WTC11 (cell line): ENCODE measurements around the gene HRH3.

Experiments
- CTCF ChIP-seq: fragments of 200-600 bp; IDR thresholded peaks from 2 replicates; pipeline ENCODE4 v1.8.0; 2022; ENCODE audit warnings: antibody characterized with exemption
- E2F5 ChIP-seq: sonication (generic); formaldehyde crosslinking; IDR thresholded peaks from 2 replicates; pipeline ENCODE4 v1.8.1; 2022; ENCODE audit warnings: mild to moderate bottlenecking, moderate library complexity, missing genetic modification reagents
- FOXP4 ChIP-seq: sonication (generic); formaldehyde crosslinking; IDR thresholded peaks from 2 replicates; pipeline ENCODE4 v1.8.0; 2022; ENCODE audit warnings: mild to moderate bottlenecking, missing genetic modification reagents
- GABPB1 ChIP-seq: sonication (generic); formaldehyde crosslinking; IDR thresholded peaks from 2 replicates; pipeline ENCODE4 v1.8.1; 2023; ENCODE audit warnings: mild to moderate bottlenecking, missing genetic modification reagents
- STAT6 ChIP-seq: sonication (generic); formaldehyde crosslinking; conservative IDR thresholded peaks from 2 replicates; pipeline ENCODE4 v1.8.1; 2023; ENCODE audit warnings: mild to moderate bottlenecking, low read depth, missing genetic modification reagents, moderate library complexity
- ZNF219 ChIP-seq: sonication (generic); formaldehyde crosslinking; IDR thresholded peaks from 2 replicates; pipeline ENCODE4 v1.8.0; 2023; ENCODE audit warnings: missing genetic modification reagents, mild to moderate bottlenecking, borderline replicate concordance

- TF ChIP-seq FOXP4 (CRISPR knock-in tag) (no peak), CTCF (no peak), E2F5 (CRISPR knock-in tag) (no peak), ZNF219 (CRISPR knock-in tag) (no peak), GABPB1 (no peak), STAT6 (CRISPR knock-in tag) (no peak)
These were observed 46.3 kb upstream of the HRH3 start for GRCh38 chr20:62266340-62266739.
